Upper lobe of left lung (tissue), 6 donors: ENCODE results near the gene MYL7. TPM values are rescaled to one million over a fixed set of nuclear protein-coding genes. Genes with fewer than 3 reads are reported as not detected.

Experiments used
- ATAC-seq, 2 donors: fragments of 200-7000 bp; cut with Tn5 transposase; one replicate each; pipeline ENCODE4 v1.9.1; 2022; ENCODE audit warnings: mild to moderate bottlenecking in 2 of 2, moderate library complexity in 2 of 2; ENCODE audit not compliant: low FRiP score in 2 of 2
- DNase-seq, 2 donors: peaks; one replicate each; pipeline ENCODE4 v3.0.0-alpha.2; 2019 to 2020
- H3K27ac ChIP-seq, 4 donors: fragments of 200-600 bp; sonication (generic); one replicate each; pipeline ENCODE4 v1.5.1; 2016 to 2019
- H3K27me3 ChIP-seq, 4 donors: fragments of 200-600 bp; sonication (generic); one replicate each; pipeline ENCODE4 v1.5.1; 2017 to 2019
- H3K36me3 ChIP-seq, 4 donors: fragments of 200-600 bp; sonication (generic); one replicate each; pipeline ENCODE4 v1.5.1; 2016 to 2019
- H3K4me1 ChIP-seq, 4 donors: fragments of 200-600 bp; sonication (generic); one replicate each; pipeline ENCODE4 v1.5.1; 2018 to 2019
- H3K4me3 ChIP-seq, 4 donors: fragments of 200-600 bp; sonication (generic); one replicate each; pipeline ENCODE4 v1.5.1; 2017 to 2019; ENCODE audit warnings: mild to moderate bottlenecking in 2 of 4, moderate library complexity in 1 of 4
- H3K9me3 ChIP-seq, 4 donors: fragments of 200-600 bp; sonication (generic); one replicate each; pipeline ENCODE4 v1.5.1; 2018 to 2019
- CTCF ChIP-seq, 6 experiments: fragments of 450-650 bp in 4 of 6; fragments of 200-600 bp in 2 of 6; sonication (generic) in 2 of 6; IDR thresholded peaks; one replicate each; pipeline ENCODE4 v1.5.1; 2016 to 2019; ENCODE audit warnings: antibody characterized with exemption in 6 of 6
- EP300 ChIP-seq, 4 donors: sonication (generic); formaldehyde crosslinking; IDR thresholded peaks; one replicate each; pipeline ENCODE4 v1.5.1; 2017; ENCODE audit warnings: antibody characterized with exemption in 4 of 4, control low read depth in 2 of 4
- POLR2A ChIP-seq, 4 donors: fragments of 450-650 bp; IDR thresholded peaks; one replicate each; pipeline ENCODE4 v1.5.1; 2016 to 2017; ENCODE audit warnings: antibody characterized with exemption in 4 of 4, mild to moderate bottlenecking in 2 of 4
- POLR2AphosphoS5 ChIP-seq, 2 donors: sonication (generic); formaldehyde crosslinking; IDR thresholded peaks; one replicate each; pipeline ENCODE4 v1.5.1; 2017; ENCODE audit warnings: antibody characterized with exemption in 2 of 2
- WGBS, 2 donors: methylation state at CpG; one replicate each; pipeline ENCODE4 v1.1.5; 2017 to 2018; 5-methylcytosine and 5-hydroxymethylcytosine counted together
- total RNA-seq, 6 donors: library from RNA; depleted of rRNA in 4 of 6; stranded (reverse); fragments of >200 nt in 4 of 6; gene quantifications; one replicate each; pipeline versions ENCODE4 v1.1.0 to v1.2.1, GENCODE V29; 2016 to 2021
- donor health status: DM: no; HTN: no; CAD: no; lungs with moderate emphysema.
- donor health status: DM: no; HTN: yes; CAD: no; lungs with severe emphysema.

MYL7 gene
- total RNA-seq, 6 donors from 2014 or later, result not detected

DNA sequence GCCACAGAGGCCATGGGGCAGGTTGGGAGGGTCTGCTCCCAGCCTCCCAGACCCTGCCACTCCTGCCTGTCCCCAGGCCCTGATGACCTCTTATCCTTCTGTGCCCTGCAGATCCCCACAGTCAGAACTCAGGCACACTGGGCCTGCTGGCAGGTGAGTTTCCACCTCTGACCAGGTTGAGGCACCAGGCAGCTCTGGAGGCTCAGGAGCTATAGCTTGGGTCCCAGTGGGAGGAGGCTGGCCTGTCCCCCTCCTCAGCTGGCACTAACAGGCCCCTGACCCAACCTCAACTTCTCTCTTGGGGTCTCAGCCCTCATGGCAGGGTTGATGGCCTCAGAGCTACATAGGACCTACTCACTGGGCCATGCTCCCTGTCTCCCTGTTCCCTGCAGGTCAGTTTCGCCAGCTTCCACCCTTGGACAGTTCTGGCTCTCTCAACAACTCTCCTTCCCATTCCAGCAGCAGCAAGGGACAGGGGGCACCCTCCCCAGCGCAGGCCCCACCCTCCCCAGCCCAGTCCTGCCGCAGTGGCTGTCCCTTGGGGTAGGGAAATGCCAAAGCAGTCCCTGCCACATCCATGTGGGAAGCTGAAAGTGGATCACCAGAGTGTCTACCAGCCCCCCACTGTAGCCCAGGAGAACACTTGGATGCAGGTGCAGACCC is 39.7 kb downstream of the MYL7 start:
- H3K4me1 ChIP-seq, result peaks cover 5 to 16% (median 9%) of the 10 kb centered on the region in 4 donors
- TF ChIP-seq CTCF (IDR thresholded peaks at IDR 0.05) (no peak), POLR2AphosphoS5 (IDR thresholded peaks at IDR 0.05) (no peak), EP300 (IDR thresholded peaks at IDR 0.05) (no peak), POLR2A (IDR thresholded peaks at IDR 0.05) (no peak)
- H3K4me3 ChIP-seq, result no peak overlapping the region
- DNase-seq (no peak), ATAC-seq (no peak)
- H3K36me3 ChIP-seq, result no peaks in the 10 kb centered on the region
- H3K9me3 ChIP-seq, result no peaks in the 10 kb centered on the region
- 83 to 91% methylated on average over 1 to 3 of the region's 3 CpGs for WGBS, 2 donors
- H3K27ac ChIP-seq, result peak overlapping the region; percentile 53 to 91 (median 66)
- H3K27me3 ChIP-seq, result peaks cover 0 to 10% (median 6%) of the 10 kb centered on the region in 4 donors

- Histone ChIP-seq H3K27ac (peak overlapping the region; percentile 16 to 91 (median 66)), H3K27me3 (peaks cover 0 to 10% (median 6%) of the 10 kb centered on the region in 4 donors), H3K4me3 (no peak overlapping the region), H3K4me1 (peaks cover 5 to 16% (median 9%) of the 10 kb centered on the region in 4 donors), H3K9me3 (no peaks in the 10 kb centered on the region), H3K36me3 (no peaks in the 10 kb centered on the region)
- no peak for TF ChIP-seq EP300 (IDR thresholded peaks at IDR 0.05)
- TF ChIP-seq POLR2AphosphoS5 (IDR thresholded peaks at IDR 0.05), result peak in 1 of 2 donors; percentile 21
- 61 to 76% methylated on average over 7 to 9 of the region's 10 CpGs for WGBS, 2 donors
- ATAC-seq, result no peak
- no peak for DNase-seq
These were observed 40.5 kb downstream of the MYL7 start for GRCh38 chr7:44100458-44101302.

- no peaks in the 10 kb centered on the region for H3K36me3 ChIP-seq
- TF ChIP-seq POLR2AphosphoS5 (IDR thresholded peaks at IDR 0.05), result no peak
- TF ChIP-seq POLR2A (IDR thresholded peaks at IDR 0.05), result no peak
- TF ChIP-seq EP300 (IDR thresholded peaks at IDR 0.05), result no peak
- H3K4me3 ChIP-seq, result no peak overlapping the region
- ATAC-seq (no peak), DNase-seq (no peak)
- no peaks in the 10 kb centered on the region for H3K9me3 ChIP-seq
- no peak overlapping the region for H3K27ac ChIP-seq
- peaks cover 0 to 9% (median 4%) of the 10 kb centered on the region in 4 donors for H3K27me3 ChIP-seq
- H3K4me1 ChIP-seq, result peaks cover 4 to 11% (median 8%) of the 10 kb centered on the region in 4 donors
- 42 to 60% methylated on average over 4 of the region's 4 CpGs for WGBS, 2 donors
These were observed 41.5 kb downstream of the MYL7 start for GRCh38 chr7:44099669-44100068.

DNA sequence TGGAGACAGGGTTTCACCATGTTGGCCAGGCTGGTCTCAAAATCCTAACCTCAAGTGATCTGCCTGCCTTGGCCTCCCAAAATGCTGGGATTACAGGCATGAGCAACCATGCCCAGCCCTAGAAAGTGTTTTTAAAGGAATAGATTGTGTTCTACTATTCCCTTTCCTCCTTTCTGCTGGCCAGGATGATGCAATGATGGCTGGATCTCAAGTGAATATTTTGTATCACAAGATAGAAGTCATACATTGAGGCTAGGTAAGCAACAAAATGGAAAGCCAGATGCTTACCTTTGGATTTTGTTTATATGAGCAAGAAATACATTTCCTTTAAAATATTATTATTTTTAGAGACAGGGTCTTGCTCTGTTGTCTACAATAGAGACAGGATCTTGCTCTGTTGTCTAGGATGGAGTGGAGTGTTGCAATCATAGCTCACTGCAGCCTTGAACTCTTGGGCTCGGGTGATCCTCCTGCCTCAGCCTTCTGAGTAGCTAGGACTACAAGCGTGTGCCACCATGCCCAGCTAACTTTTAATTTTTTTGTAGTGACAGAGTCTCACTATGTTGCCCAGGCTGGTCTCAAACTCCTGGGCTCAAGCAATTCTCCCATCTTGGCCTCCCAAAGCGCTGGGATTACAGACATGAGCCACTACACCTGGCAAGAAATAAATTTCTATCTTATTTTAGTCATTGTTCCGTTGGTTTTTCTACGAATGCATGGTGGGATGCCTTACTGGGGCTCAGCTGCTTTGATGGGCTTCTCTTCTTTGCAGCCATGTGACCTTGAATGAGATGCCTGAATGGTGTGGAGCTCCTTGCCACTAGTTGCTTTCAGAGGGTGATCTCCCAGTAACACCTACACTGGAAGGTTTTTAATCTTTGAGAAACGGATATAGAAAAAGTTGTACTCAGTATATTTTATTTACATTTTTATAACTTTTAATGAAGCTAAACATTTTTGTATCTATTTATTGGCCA is 42.8 kb downstream of the MYL7 start:
- TF ChIP-seq EP300 (IDR thresholded peaks at IDR 0.05), result no peak
- TF ChIP-seq POLR2A (IDR thresholded peaks at IDR 0.05), result no peak
- TF ChIP-seq POLR2AphosphoS5 (IDR thresholded peaks at IDR 0.05), result no peak
- no peak for TF ChIP-seq CTCF (IDR thresholded peaks at IDR 0.05)
- no peak overlapping the region for H3K4me3 ChIP-seq
- no peaks in the 10 kb centered on the region for H3K9me3 ChIP-seq
- H3K27ac ChIP-seq, result no peak overlapping the region
- H3K4me1 ChIP-seq, result peaks cover 0 to 6% (median 4%) of the 10 kb centered on the region in 4 donors
- DNase-seq (no peak), ATAC-seq (no peak)
- 87% methylated on average over 6 of the region's 6 CpGs for WGBS, 2 donors
- no peaks in the 10 kb centered on the region for H3K27me3 ChIP-seq
- no peaks in the 10 kb centered on the region for H3K36me3 ChIP-seq

GRCh38 chr7:44097064-44097932 is 43.8 kb downstream of the MYL7 start:
- DNase-seq (no peak), ATAC-seq (peak in 1 of 2 donors; percentile 13)
- H3K4me1 ChIP-seq, result peaks cover 0 to 5% (median 2%) of the 10 kb centered on the region in 4 donors
- no peak for TF ChIP-seq POLR2A (IDR thresholded peaks at IDR 0.05)
- TF ChIP-seq EP300 (IDR thresholded peaks at IDR 0.05), result no peak
- no peak for TF ChIP-seq CTCF (IDR thresholded peaks at IDR 0.05)
- no peak for TF ChIP-seq POLR2AphosphoS5 (IDR thresholded peaks at IDR 0.05)
- 76 to 82% methylated on average over 9 of the region's 9 CpGs for WGBS, 2 donors
- H3K27ac ChIP-seq, result no peak overlapping the region
- no peaks in the 10 kb centered on the region for H3K27me3 ChIP-seq
- H3K9me3 ChIP-seq, result no peaks in the 10 kb centered on the region
- no peak overlapping the region for H3K4me3 ChIP-seq
- no peaks in the 10 kb centered on the region for H3K36me3 ChIP-seq
